Measurements from ENCODE around the gene CD93. TPM values are rescaled to one million over a fixed set of nuclear protein-coding genes. Genes with fewer than 3 reads are reported as not detected.

CD93 gene
- polyA plus RNA-seq, 2 of the 4 experiments (the other 2 are of a cell fraction) = not detected

DNA sequence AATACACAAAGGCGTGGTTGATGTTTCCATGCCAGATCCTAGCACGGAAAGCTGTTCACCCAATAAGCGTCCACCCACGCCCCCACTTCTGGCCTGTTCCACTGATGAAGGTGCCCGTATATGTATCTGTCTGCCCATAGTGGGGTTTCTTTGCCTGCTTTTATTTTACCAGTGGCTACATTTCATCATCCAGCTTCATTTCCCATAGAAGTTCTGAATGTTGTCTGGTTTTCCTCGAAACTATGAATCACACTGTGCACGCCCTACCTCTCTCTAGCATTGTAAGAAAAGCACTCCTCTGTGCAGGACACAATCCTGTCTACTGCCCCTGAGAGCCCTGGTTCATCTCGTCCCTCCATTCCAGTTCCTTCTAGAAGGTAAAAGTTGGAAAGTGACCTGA, 8.8 kb upstream of the CD93 start (continued):
- TF ChIP-seq SMC3 (IDR thresholded peaks at IDR 0.05) (no peak), JUN (IDR thresholded peaks at IDR 0.05) (no peak), KDM5A (IDR thresholded peaks at IDR 0.05) (no peak)

DNA sequence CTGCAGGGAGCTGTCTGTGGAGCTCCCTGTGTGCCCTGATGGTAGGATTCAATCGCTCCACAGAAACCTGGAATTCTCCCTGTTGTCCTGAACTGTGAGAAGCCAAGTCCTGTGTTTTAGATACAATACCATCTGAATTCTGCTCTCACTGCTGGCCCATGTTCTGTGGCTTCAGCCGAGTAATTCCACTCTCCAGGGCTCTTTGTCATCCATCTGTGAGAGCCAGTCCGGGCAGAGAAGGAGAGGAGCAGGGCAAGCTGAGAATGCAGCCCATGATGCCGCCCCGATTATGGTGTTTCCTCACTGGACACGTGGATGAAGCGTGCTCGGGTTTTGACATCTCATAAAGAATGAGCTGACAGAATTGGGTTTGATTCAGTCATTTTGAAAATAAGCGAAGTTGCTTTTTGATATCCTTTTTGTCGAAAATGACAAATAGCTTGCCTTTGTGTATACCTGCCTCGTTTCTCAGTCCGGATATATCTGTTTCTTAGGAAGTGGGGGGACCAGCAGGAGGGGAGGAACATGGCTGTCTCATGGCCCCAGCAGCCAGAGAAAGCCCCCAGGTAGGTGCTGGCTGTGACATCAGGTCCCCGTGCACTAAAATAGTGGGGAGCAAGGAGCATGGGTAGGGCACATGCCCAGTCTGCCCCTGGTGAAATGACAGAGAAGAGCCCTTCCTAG, 8.2 kb upstream of the CD93 start:
- no peak for DNase-seq (ENCODE audit: low read depth in 1 of 2, low spot score in 1 of 2)
- H3K4me2 ChIP-seq = no peak overlapping the region
- ChIA-PET POLR2A (no interaction called here), CTCF (interaction anchor here (0.9 to 1.3 kb wide), 7 partner anchors 9 to 247 kb away, joined by 3 to 4 read pairs (median 3); partner anchors contain the start of gene CD93)
- TF ChIP-seq, protein P1, sequence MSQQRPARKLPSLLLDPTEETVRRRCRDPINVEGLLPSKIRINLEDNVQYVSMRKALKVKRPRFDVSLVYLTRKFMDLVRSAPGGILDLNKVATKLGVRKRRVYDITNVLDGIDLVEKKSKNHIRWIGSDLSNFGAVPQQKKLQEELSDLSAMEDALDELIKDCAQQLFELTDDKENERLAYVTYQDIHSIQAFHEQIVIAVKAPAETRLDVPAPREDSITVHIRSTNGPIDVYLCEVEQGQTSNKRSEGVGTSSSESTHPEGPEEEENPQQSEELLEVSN (IDR thresholded peaks at IDR 0.05; ENCODE audit: borderline replicate concordance, low read depth) = no peak
- TF ChIP-seq RNF2 (IDR thresholded peaks at IDR 0.05; ENCODE audit: borderline replicate concordance, low read depth) = no peak
- TF ChIP-seq HOXB5 (CRISPR knock-in tag; IDR thresholded peaks at IDR 0.05) = no peak
- TF ChIP-seq, protein P2, sequence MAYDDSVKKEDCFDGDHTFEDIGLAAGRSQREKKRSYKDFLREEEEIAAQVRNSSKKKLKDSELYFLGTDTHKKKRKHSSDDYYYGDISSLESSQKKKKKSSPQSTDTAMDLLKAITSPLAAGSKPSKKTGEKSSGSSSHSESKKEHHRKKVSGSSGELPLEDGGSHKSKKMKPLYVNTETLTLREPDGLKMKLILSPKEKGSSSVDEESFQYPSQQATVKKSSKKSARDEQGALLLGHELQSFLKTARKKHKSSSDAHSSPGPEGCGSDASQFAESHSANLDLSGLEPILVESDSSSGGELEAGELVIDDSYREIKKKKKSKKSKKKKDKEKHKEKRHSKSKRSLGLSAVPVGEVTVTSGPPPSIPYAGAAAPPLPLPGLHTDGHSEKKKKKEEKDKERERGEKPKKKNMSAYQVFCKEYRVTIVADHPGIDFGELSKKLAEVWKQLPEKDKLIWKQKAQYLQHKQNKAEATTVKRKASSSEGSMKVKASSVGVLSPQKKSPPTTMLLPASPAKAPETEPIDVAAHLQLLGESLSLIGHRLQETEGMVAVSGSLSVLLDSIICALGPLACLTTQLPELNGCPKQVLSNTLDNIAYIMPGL (CRISPR knock-in tag; IDR thresholded peaks at IDR 0.05; ENCODE audit: borderline replicate concordance) = no peak
- TF ChIP-seq SMC3 (IDR thresholded peaks at IDR 0.05) = no peak
- TF ChIP-seq CHD4 (IDR thresholded peaks at IDR 0.05; ENCODE audit: borderline replicate concordance) = no peak
- TF ChIP-seq NFE2L2 (conservative IDR thresholded peaks at IDR 0.05; ENCODE audit: low read length) = no peak
- TF ChIP-seq HOXA7 (CRISPR knock-in tag; IDR thresholded peaks at IDR 0.05) = no peak
- no peak for TF ChIP-seq HEYL (CRISPR knock-in tag; IDR thresholded peaks at IDR 0.05)
- no peak for TF ChIP-seq TP53 (CRISPR knock-in tag; IDR thresholded peaks at IDR 0.05)
- no peak overlapping the region for H3K27ac ChIP-seq
- no peaks in the 10 kb centered on the region for H3K9me3 ChIP-seq
- no peaks in the 10 kb centered on the region for H3K4me1 ChIP-seq
- no peak for FAIRE-seq
- 59% methylated on average over 13 of the region's 13 CpGs for WGBS (ENCODE audit: missing lambda C conversion rate)
- H3K4me3 ChIP-seq = no peak overlapping the region
- ATAC-seq = no peak

DNA sequence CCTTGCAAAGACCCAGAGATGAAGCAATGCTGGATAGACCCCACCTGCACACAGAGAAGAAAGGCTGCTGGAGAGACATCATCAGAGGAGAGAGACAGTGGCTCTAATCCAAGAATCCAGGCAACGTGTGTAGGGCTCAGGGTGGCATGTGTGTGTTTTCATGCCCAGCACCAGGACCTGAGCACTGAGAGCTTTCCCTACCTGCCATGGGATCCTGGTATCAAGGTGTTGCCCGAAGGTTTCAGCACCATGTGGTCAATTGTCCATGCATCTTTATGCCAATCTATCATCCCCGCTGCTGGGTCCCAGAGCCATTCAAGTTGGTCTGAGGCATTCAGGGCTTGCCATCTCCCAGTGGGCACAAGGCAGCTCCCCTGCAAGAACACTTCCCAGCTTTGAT, 7.5 kb upstream of the CD93 start:
- POLR2A ChIA-PET = no interaction called here
- Histone ChIP-seq H3K4me3 (no peak overlapping the region), H3K4me1 (no peaks in the 10 kb centered on the region), H3K9me3 (no peaks in the 10 kb centered on the region), H3K4me2 (no peak overlapping the region), H3K27ac (no peak overlapping the region)
- ATAC-seq (no peak), FAIRE-seq (no peak), DNase-seq (ENCODE audit: low read depth in 1 of 2, low spot score in 1 of 2) (no peak)
- CTCF ChIA-PET = interaction anchor here (1.1 to 1.3 kb wide), 2 partner anchors 20 to 142 kb away, joined by 3 read pairs; no protein-coding TSS in a partner anchor
- TF ChIP-seq CBX2 (IDR thresholded peaks at IDR 0.05; ENCODE audit: borderline replicate concordance, low read depth) (no peak), ESRRA (IDR thresholded peaks at IDR 0.05; ENCODE audit: borderline replicate concordance, low read length) (no peak), EP300 (IDR thresholded peaks at IDR 0.05) (no peak), ZC3H11A (IDR thresholded peaks at IDR 0.05) (no peak), FOXS1 (CRISPR knock-in tag; IDR thresholded peaks at IDR 0.05) (no peak), JUNB (IDR thresholded peaks at IDR 0.05) (no peak), TFCP2L1 (CRISPR knock-in tag; IDR thresholded peaks at IDR 0.05) (no peak)
- TF ChIP-seq, protein P3, sequence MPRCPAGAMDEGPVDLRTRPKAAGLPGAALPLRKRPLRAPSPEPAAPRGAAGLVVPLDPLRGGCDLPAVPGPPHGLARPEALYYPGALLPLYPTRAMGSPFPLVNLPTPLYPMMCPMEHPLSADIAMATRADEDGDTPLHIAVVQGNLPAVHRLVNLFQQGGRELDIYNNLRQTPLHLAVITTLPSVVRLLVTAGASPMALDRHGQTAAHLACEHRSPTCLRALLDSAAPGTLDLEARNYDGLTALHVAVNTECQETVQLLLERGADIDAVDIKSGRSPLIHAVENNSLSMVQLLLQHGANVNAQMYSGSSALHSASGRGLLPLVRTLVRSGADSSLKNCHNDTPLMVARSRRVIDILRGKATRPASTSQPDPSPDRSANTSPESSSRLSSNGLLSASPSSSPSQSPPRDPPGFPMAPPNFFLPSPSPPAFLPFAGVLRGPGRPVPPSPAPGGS (IDR thresholded peaks at IDR 0.05) = no peak
- WGBS (ENCODE audit: missing lambda C conversion rate) = 33% methylated on average over 3 of the region's 3 CpGs
